Prostate gland (tissue), 2 donors: ENCODE data around the gene MBNL2. TPM values are rescaled to one million over a fixed set of nuclear protein-coding genes. Genes with fewer than 3 reads are reported as not detected.

Experiments
- DNase-seq: peaks from one replicate; pipeline ENCODE4 v3.0.0-alpha.2; 2019; ENCODE audit warnings: low spot score
- H3K27ac ChIP-seq, 2 donors: fragments of 200-600 bp; sonication (generic); 2 replicates each; pipeline ENCODE4 v1.5.1; 2017 to 2019
- H3K27me3 ChIP-seq: fragments of 200-600 bp; sonication (generic); replicated peaks from 2 replicates; pipeline ENCODE4 v1.5.1; 2019; ENCODE audit not compliant: insufficient read depth
- H3K36me3 ChIP-seq, 2 donors: fragments of 200-600 bp; sonication (generic); 1 replicate in 1 of 2; 2 replicates in 1 of 2; pipeline versions ENCODE4 v1.5.1 to v1.8.1; 2017 to 2019
- H3K4me1 ChIP-seq: fragments of 200-600 bp; sonication (generic); replicated peaks from 2 replicates; pipeline ENCODE4 v1.5.1; 2019
- H3K4me3 ChIP-seq, 2 donors: fragments of 200-600 bp; sonication (generic); 2 replicates each; pipeline ENCODE4 v1.5.1; 2017 to 2019
- H3K9me3 ChIP-seq: fragments of 200-600 bp; sonication (generic); 2 replicates; pipeline ENCODE4 v1.5.1; 2017
- CTCF ChIP-seq, 4 experiments: fragments of 200-600 bp in 2 of 4; fragments of 450-650 bp in 2 of 4; sonication (generic) in 2 of 4; IDR thresholded peaks; 1 replicate in 3 of 4; 2 replicates in 1 of 4; pipeline ENCODE4 v1.5.1; 2016 to 2019; ENCODE audit warnings: antibody characterized with exemption in 4 of 4, mild to moderate bottlenecking in 2 of 4, moderate library complexity in 2 of 4
- POLR2A ChIP-seq: fragments of 450-650 bp; IDR thresholded peaks from one replicate; pipeline ENCODE4 v1.6.1; 2016; ENCODE audit warnings: antibody characterized with exemption, mild to moderate bottlenecking
- POLR2AphosphoS5 ChIP-seq: sonication (generic); formaldehyde crosslinking; IDR thresholded peaks from one replicate; pipeline ENCODE4 v1.6.1; 2017; ENCODE audit warnings: antibody characterized with exemption
- WGBS: methylation state at CpG from one replicate; pipeline ENCODE4 v1.1.5; 2018; 5-methylcytosine and 5-hydroxymethylcytosine counted together
- intact Hi-C: fragments of 100-400 bp; cut with DNase I; formaldehyde crosslinking; loops from one replicate; pipeline ENCODE4 v1.14.2; 2022
- small RNA-seq, 2 donors: library from RNA; depleted of rRNA; stranded (forward); fragments of <200 nt; gene quantifications; one replicate each; pipeline ENCODE3, GENCODE V24; 2016
- total RNA-seq, 2 donors: library from RNA; depleted of rRNA; stranded (reverse); fragments of >200 nt; gene quantifications; one replicate each; pipeline ENCODE4 v1.1.0, GENCODE V29; 2016

The MBNL2 gene
- total RNA-seq, 2 donors from 2014 or later, result 59.1 to 85.7 TPM

GRCh38 chr13:97438856-97439595, 216.9 kb downstream of the MBNL2 start:
- intact Hi-C loops, result no loop called here
- H3K9me3 ChIP-seq, result no peaks in the 10 kb centered on the region
- H3K4me3 ChIP-seq, result no peak overlapping the region
- TF ChIP-seq POLR2A (no peak), CTCF (IDR thresholded peaks at IDR 0.05) (no peak)
- H3K27ac ChIP-seq, result no peak overlapping the region
- H3K27me3 ChIP-seq, result no peaks in the 10 kb centered on the region
- H3K4me1 ChIP-seq, result no peaks in the 10 kb centered on the region
- 85% methylated on average over 3 of the region's 3 CpGs for WGBS
- no peak for DNase-seq
- no peaks in the 10 kb centered on the region for H3K36me3 ChIP-seq

GRCh38 chr13:97440598-97441170, 218.6 kb downstream of the MBNL2 start:
- Histone ChIP-seq H3K4me1 (no peaks in the 10 kb centered on the region), H3K27me3 (no peaks in the 10 kb centered on the region), H3K27ac (no peak overlapping the region), H3K4me3 (no peak overlapping the region), H3K9me3 (no peaks in the 10 kb centered on the region), H3K36me3 (no peaks in the 10 kb centered on the region)
- WGBS, result 63% methylated on average over 2 of the region's 2 CpGs
- no peak for TF ChIP-seq POLR2AphosphoS5
- intact Hi-C loops, result no loop called here
- no peak for DNase-seq

- Histone ChIP-seq H3K4me3 (no peak overlapping the region), H3K36me3 (no peaks in the 10 kb centered on the region), H3K4me1 (no peaks in the 10 kb centered on the region), H3K27me3 (no peaks in the 10 kb centered on the region), H3K27ac (no peak overlapping the region), H3K9me3 (no peaks in the 10 kb centered on the region)
- DNase-seq, result no peak
- TF ChIP-seq POLR2AphosphoS5 (no peak), CTCF (IDR thresholded peaks at IDR 0.05) (no peak), POLR2A (no peak)
- intact Hi-C loops, result no loop called here
Observed at GRCh38 chr13:97441368-97441767, 219.2 kb downstream of the MBNL2 start.

Small RNA genes within 50 kb of the gene (small RNA-seq; reads per million reads assigned to genes)
- gene AL442067.1 (0 reads per million in 2 donors), gene RNA5SP37 (0 reads per million in 2 donors)

Other genes starting within 250 kb of the MBNL2 start
- under 1 TPM in 1 of 2 donors, not detected in 1; 0.27 TPM for gene OXGR1, start 227.9 kb upstream of the MBNL2 start, total RNA-seq
- 10 to 100 TPM in 1 of 2 donors, 1 to 10 TPM in 1; 7.5 to 11.6 TPM for gene RAP2A, start 211.8 kb downstream of the MBNL2 start, total RNA-seq